Erythroblast (primary cell): ENCODE results near the gene CYB561.

Source experiments
- DNase-seq, 2 experiments: peaks; one replicate each; lab custom pipeline; 2025; lab: John Stamatoyannopoulos, UW
- GATA1 ChIP-seq: IDR thresholded peaks from 2 replicates; pipeline ENCODE4 v1.6.1; 2011; ENCODE audit warnings: low read depth, mild to moderate bottlenecking, control low read depth, low read length, moderate library complexity
- POLR2A ChIP-seq: IDR thresholded peaks from 2 replicates; pipeline ENCODE4 v1.6.1; 2011; ENCODE audit warnings: mild to moderate bottlenecking, low read length

CYB561 gene

GRCh38 chr17:63451150-63451549, 5.0 kb upstream of the CYB561 start:
- TF ChIP-seq POLR2A (no peak), GATA1 (no peak)

GRCh38 chr17:63450551-63450950, 4.4 kb upstream of the CYB561 start:
- TF ChIP-seq POLR2A (no peak), GATA1 (no peak)

More at GRCh38 chr17:63451150-63451549, 5.0 kb upstream of the CYB561 start:
- no peak for DNase-seq

GRCh38 chr17:63448655-63449054, 2.5 kb upstream of the CYB561 start:
- no peak for TF ChIP-seq GATA1
- TF ChIP-seq POLR2A = no peak
- no peak for DNase-seq

More at GRCh38 chr17:63450551-63450950, 4.4 kb upstream of the CYB561 start:
- DNase-seq = no peak

- TF ChIP-seq POLR2A (no peak), GATA1 (no peak)
- no peak for DNase-seq
Observed at GRCh38 chr17:63447471-63448009, 1.4 kb upstream of the CYB561 start.

GRCh38 chr17:63446753-63447470, 806 bp upstream of the CYB561 start:
- peak in 1 of 2 experiments; percentile 64 for DNase-seq
- TF ChIP-seq GATA1 = no peak
- TF ChIP-seq POLR2A = peak; percentile 34

- TF ChIP-seq POLR2A = no peak
- no peak for TF ChIP-seq GATA1
- DNase-seq = no peak
Observed at GRCh38 chr17:63445571-63445953, 544 bp downstream of the CYB561 start.

GRCh38 chr17:63445065-63445464, 1.0 kb downstream of the CYB561 start:
- no peak for DNase-seq
- TF ChIP-seq GATA1 (no peak), POLR2A (no peak)

- TF ChIP-seq POLR2A (no peak), GATA1 (no peak)
- DNase-seq = no peak
Observed at GRCh38 chr17:63444457-63444856, 1.6 kb downstream of the CYB561 start.

GRCh38 chr17:63443053-63443452, 3.1 kb downstream of the CYB561 start:
- DNase-seq = no peak

GRCh38 chr17:63442549-63443035, 3.5 kb downstream of the CYB561 start:
- DNase-seq = peak in 1 of 2 experiments; percentile 30
- TF ChIP-seq GATA1 (no peak), POLR2A (no peak)

More at GRCh38 chr17:63443053-63443452, 3.1 kb downstream of the CYB561 start:
- TF ChIP-seq POLR2A (no peak), GATA1 (no peak)

- no peak for DNase-seq
- TF ChIP-seq POLR2A (no peak), GATA1 (no peak)
Observed at GRCh38 chr17:63442074-63442473, 4.0 kb downstream of the CYB561 start.

GRCh38 chr17:63441654-63442053, 4.5 kb downstream of the CYB561 start:
- no peak for DNase-seq
- TF ChIP-seq GATA1 = no peak
- no peak for TF ChIP-seq POLR2A

- no peak for DNase-seq
- no peak for TF ChIP-seq GATA1
- TF ChIP-seq POLR2A = no peak
Observed at GRCh38 chr17:63440770-63441335, 5.3 kb downstream of the CYB561 start.

- no peak for DNase-seq
- TF ChIP-seq GATA1 (no peak), POLR2A (no peak)
Observed at GRCh38 chr17:63440127-63440769, 5.9 kb downstream of the CYB561 start.
